T-cell (primary cell): Measurements from ENCODE around the gene ARFGAP2. TPM values are rescaled to one million over a fixed set of nuclear protein-coding genes. Genes with fewer than 3 reads are reported as not detected.
"Not testable (repeated sequence)": the region's sequence is repeated elsewhere in the genome, so short reads cannot be mapped to it uniquely, and the experiment has no call there.

Experiments used
- ATAC-seq, 4 experiments: fragments of 200-7000 bp in 3 of 4; fragments of 150-1000 bp in 1 of 4; cut with Tn5 transposase; replicated peaks in 1 of 4; 1 replicate in 3 of 4; 2 replicates in 1 of 4; pipeline ENCODE4 v1.10.0; 2021; ENCODE audit warnings: moderate library complexity in 3 of 4, mild to moderate bottlenecking in 2 of 4, moderate number of reproducible peaks in 1 of 4
- CTCF ChIA-PET, 2 donors: fragments of 300-600 bp; sonication (Branson Sonifier 250); formaldehyde crosslinking; loops; one replicate each; lab custom pipeline; 2022; ENCODE audit warnings: antibody characterized with exemption in 2 of 2; lab: Charles Lee
- POLR2A ChIA-PET, 2 donors: fragments of 300-600 bp; sonication (Branson Sonifier 250); formaldehyde crosslinking; loops; one replicate each; lab custom pipeline; 2022; ENCODE audit warnings: antibody characterized with exemption in 2 of 2; lab: Charles Lee
- DNase-seq, 35 experiments: peaks; one replicate each; pipeline versions ENCODE4 v3.0.0 to v3.0.0-alpha.2; 2013 to 2023
- H3K27ac ChIP-seq: one replicate; pipeline ENCODE4 v1.5.1; 2013; ENCODE audit warnings: low read length
- H3K27me3 ChIP-seq, 2 experiments: replicated peaks in 1 of 2; 1 replicate in 1 of 2; 2 replicates in 1 of 2; pipeline versions ENCODE4 v1.6.1 to v1.7.0; 2013; ENCODE audit warnings: low read length in 1 of 2, mixed read lengths in 1 of 2; ENCODE audit not compliant: control insufficient read depth in 2 of 2, insufficient read depth in 2 of 2; ENCODE audit errors: extremely low read depth in 1 of 2
- H3K36me3 ChIP-seq, 2 donors: 1 replicate in 1 of 2; 2 replicates in 1 of 2; pipeline versions ENCODE4 v1.6.1 to v1.7.0; 2013; ENCODE audit warnings: low read length in 1 of 2; ENCODE audit not compliant: control insufficient read depth in 2 of 2, insufficient read depth in 1 of 2; ENCODE audit errors: extremely low read depth in 1 of 2
- H3K4me1 ChIP-seq, 2 experiments: 1 replicate in 1 of 2; 2 replicates in 1 of 2; pipeline versions ENCODE4 v1.6.1 to v1.7.0; 2013; ENCODE audit warnings: low read length in 2 of 2, mixed read lengths in 1 of 2; ENCODE audit not compliant: insufficient read depth in 2 of 2, control insufficient read depth in 1 of 2; ENCODE audit errors: extremely low read depth in 1 of 2
- H3K4me3 ChIP-seq, 2 donors: 1 replicate in 1 of 2; 2 replicates in 1 of 2; pipeline versions ENCODE4 v1.5.1 to v1.7.0; 2013; ENCODE audit warnings: mild to moderate bottlenecking in 2 of 2, low read length in 1 of 2, moderate library complexity in 1 of 2; ENCODE audit not compliant: control insufficient read depth in 1 of 2; ENCODE audit errors: extremely low read depth in 1 of 2
- H3K9me3 ChIP-seq: 2 replicates; pipeline ENCODE4 v1.7.0; 2013
- H3K27ac Mint-ChIP-seq, 2 donors: one replicate each; pipeline ENCODE4 v1.8.0; 2020 to 2021; ENCODE audit warnings: mild to moderate bottlenecking in 2 of 2, mixed read lengths in 2 of 2
- H3K27me3 Mint-ChIP-seq, 2 donors: one replicate each; pipeline ENCODE4 v1.8.0; 2021 to 2022; ENCODE audit warnings: mixed read lengths in 2 of 2
- H3K36me3 Mint-ChIP-seq: one replicate; pipeline ENCODE4 v1.8.0; 2021; ENCODE audit warnings: mixed read lengths
- H3K4me1 Mint-ChIP-seq, 3 donors: one replicate each; pipeline ENCODE4 v1.8.0; 2020 to 2022; ENCODE audit warnings: mixed read lengths in 3 of 3, mild to moderate bottlenecking in 1 of 3
- H3K4me3 Mint-ChIP-seq, 3 donors: one replicate each; pipeline ENCODE4 v1.8.0; 2020 to 2022; ENCODE audit warnings: mild to moderate bottlenecking in 3 of 3, mixed read lengths in 3 of 3, moderate library complexity in 3 of 3
- H3K9me3 Mint-ChIP-seq, 3 donors: one replicate each; pipeline ENCODE4 v1.8.0; 2020 to 2022; ENCODE audit warnings: mixed read lengths in 3 of 3
- WGBS: methylation state at CpG from one replicate; pipeline ENCODE4 v1.1.5; 2013; ENCODE audit warnings: missing lambda C conversion rate; ENCODE audit not compliant: insufficient coverage; 5-methylcytosine and 5-hydroxymethylcytosine counted together
- total RNA-seq, 35 experiments: library from RNA in 6 of 35; stranded (reverse) in 6 of 35; fragments of 120-200 nt in 1 of 35; gene quantifications; one replicate each; pipeline versions ENCODE4 v1.2.1 to v1.2.4 and lab custom pipeline; 2013 to 2026

ARFGAP2 gene
- total RNA-seq, 5 donors from 2014 or later (not counting 1 experiment from before 2014, with no cell fraction given) = 145 to 188 (median 160) TPM

GRCh38 chr11:47215366-47215910 lies 38.8 kb upstream of the ARFGAP2 start:
- Histone ChIP-seq H3K27me3 (no peaks in the 10 kb centered on the region), H3K4me1 (peaks cover 14 to 36% of the 10 kb centered on the region in 2 experiments), H3K9me3 (no peaks in the 10 kb centered on the region), H3K36me3 (peaks cover 0 to 13% of the 10 kb centered on the region in 2 donors), H3K27ac (peak overlapping the region; percentile 87), H3K4me3 (peak overlapping the region; percentile 62 to 82)
- ATAC-seq (peak in 2 of 4 experiments; percentile 46 to 51), DNase-seq (peak in 1 of 35 experiments; percentile 52)
- Mint-ChIP-seq H3K27ac (peak overlapping the region; percentile 98), H3K4me3 (peak overlapping the region; percentile 88 to 98 (median 97)), H3K36me3 (peaks cover 24% of the 10 kb centered on the region), H3K27me3 (no peaks in the 10 kb centered on the region), H3K9me3 (no peaks in the 10 kb centered on the region), H3K4me1 (peaks cover 40 to 44% (median 42%) of the 10 kb centered on the region in 3 donors)
- POLR2A ChIA-PET = interaction anchor here (0.5 to 2.4 kb wide), 14 partner anchors 14 to 349 kb away, joined by 3 to 10 read pairs (median 4); partner anchors contain the start of gene ACP2 (in 2 of the 2)
- CTCF ChIA-PET = interaction anchor here (0.5 to 1.9 kb wide), 13 partner anchors 19 to 1367 kb away, joined by 3 to 11 read pairs (median 4); partner anchors contain the start of gene ACP2 (in 1 of the 2)
- 0% methylated on average over 7 of the region's 15 CpGs for WGBS

DNA sequence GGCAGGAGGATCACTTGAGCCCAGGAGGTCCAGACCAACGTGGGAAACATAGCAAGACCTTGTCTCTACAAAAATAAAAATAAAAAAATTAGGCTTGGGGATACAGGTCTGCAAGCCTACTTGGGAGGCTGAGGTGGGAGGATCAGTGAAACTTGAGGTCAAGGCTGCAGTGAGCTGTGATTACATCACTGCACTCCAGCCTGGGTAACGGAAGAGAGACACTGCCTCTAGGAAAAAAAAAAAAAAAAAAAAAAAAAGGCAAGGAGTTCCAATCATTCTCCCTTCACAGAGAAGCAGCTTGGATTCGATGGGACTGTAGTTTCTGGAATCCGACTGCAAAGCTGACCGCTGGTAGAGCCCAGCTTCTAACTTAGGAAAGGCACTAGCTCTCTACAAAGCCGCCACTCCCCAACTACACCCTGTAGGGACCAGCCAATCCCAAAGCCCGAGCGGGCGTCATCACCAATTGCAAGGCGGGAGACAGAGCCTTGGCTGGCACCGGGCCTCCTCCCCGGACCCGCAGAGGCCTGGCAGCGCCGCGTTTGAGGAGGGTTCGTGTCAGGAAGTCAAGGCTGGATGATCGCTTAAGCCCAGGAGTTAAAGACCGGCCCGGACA lies 37.4 kb upstream of the ARFGAP2 start:
- Histone ChIP-seq H3K36me3 (peaks cover 0 to 7% of the 10 kb centered on the region in 2 donors), H3K4me1 (peaks cover 14 to 36% of the 10 kb centered on the region in 2 experiments), H3K4me3 (peak overlapping the region; percentile 62 to 82), H3K27ac (peak overlapping the region; percentile 87), H3K27me3 (no peaks in the 10 kb centered on the region), H3K9me3 (no peaks in the 10 kb centered on the region)
- Mint-ChIP-seq H3K9me3 (no peaks in the 10 kb centered on the region), H3K4me1 (peaks cover 35 to 38% (median 37%) of the 10 kb centered on the region in 3 donors), H3K4me3 (peak overlapping the region; percentile 88 to 98 (median 97)), H3K36me3 (peaks cover 15% of the 10 kb centered on the region), H3K27ac (peak overlapping the region; percentile 99 to 100), H3K27me3 (no peaks in the 10 kb centered on the region)
- ATAC-seq (peak; percentile 75 to 81 (median 78)), DNase-seq (peak; percentile 62 to 87 (median 77))
- ChIA-PET POLR2A (interaction anchor here (0.5 to 2.4 kb wide), 10 partner anchors 9 to 355 kb away, joined by 3 to 10 read pairs (median 4); partner anchors contain the start of gene ACP2 (in 1 of the 2)), CTCF (interaction anchor here (0.6 to 1.9 kb wide), 10 partner anchors 20 to 1087 kb away, joined by 3 to 11 read pairs (median 5); no protein-coding TSS in a partner anchor)
- 13% methylated on average over 14 of the region's 20 CpGs for WGBS

DNA sequence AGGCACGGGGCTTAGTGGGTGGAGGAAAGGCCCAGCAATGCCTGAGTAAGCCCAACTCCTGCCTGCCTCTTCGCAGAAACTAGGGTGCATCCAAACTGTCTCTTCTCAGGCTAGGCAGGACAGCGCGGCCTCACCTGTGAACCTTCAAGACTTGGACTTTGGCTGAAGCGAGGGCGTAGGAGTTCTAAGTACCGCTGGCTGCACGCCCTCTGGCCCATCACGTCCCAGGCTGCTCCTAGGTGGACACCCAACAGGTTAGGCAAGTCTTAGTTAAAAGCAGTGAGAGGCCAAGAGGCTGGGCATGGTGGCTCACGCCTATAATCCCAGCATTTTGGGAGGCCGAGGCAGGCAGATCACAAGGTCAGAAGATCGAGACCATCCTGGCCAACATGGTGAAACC lies 36.3 kb upstream of the ARFGAP2 start:
- ATAC-seq (no peak), DNase-seq (no peak)
- H3K4me3 Mint-ChIP-seq = no peak overlapping the region
- POLR2A ChIA-PET = no interaction called here
- Histone ChIP-seq H3K4me1 (peaks cover 14 to 36% of the 10 kb centered on the region in 2 experiments), H3K27me3 (no peaks in the 10 kb centered on the region), H3K36me3 (peaks cover 0 to under 1% of the 10 kb centered on the region in 2 donors), H3K9me3 (no peaks in the 10 kb centered on the region), H3K27ac (no peak overlapping the region), H3K4me3 (no peak overlapping the region)
- no peak overlapping the region for H3K27ac Mint-ChIP-seq
- CTCF ChIA-PET = no interaction called here
- H3K4me1 Mint-ChIP-seq = peaks cover 28 to 30% (median 29%) of the 10 kb centered on the region in 3 donors
- no peaks in the 10 kb centered on the region for H3K9me3 Mint-ChIP-seq
- no peaks in the 10 kb centered on the region for H3K27me3 Mint-ChIP-seq
- H3K36me3 Mint-ChIP-seq = peaks cover 9% of the 10 kb centered on the region
- 100% methylated on average over 8 of the region's 12 CpGs for WGBS

- H3K9me3 ChIP-seq = no peaks in the 10 kb centered on the region
- ChIA-PET CTCF (no interaction called here), POLR2A (no interaction called here)
- Mint-ChIP-seq H3K36me3 (no peaks in the 10 kb centered on the region), H3K9me3 (no peaks in the 10 kb centered on the region), H3K27ac (no peak overlapping the region), H3K4me3 (no peak overlapping the region), H3K4me1 (peaks cover 0 to 1% (median 0%) of the 10 kb centered on the region in 3 donors), H3K27me3 (no peaks in the 10 kb centered on the region)
- peaks cover 0 to 3% of the 10 kb centered on the region in 2 experiments for H3K27me3 ChIP-seq
- no peak overlapping the region for H3K27ac ChIP-seq
- H3K4me1 ChIP-seq = peaks cover 0 to 4% of the 10 kb centered on the region in 2 experiments
- no peak for DNase-seq
- ATAC-seq = no peak
- 100% methylated on average over 4 of the region's 5 CpGs for WGBS
- H3K4me3 ChIP-seq = no peak overlapping the region
- H3K36me3 ChIP-seq = no peaks in the 10 kb centered on the region
These were observed 31.9 kb upstream of the ARFGAP2 start for GRCh38 chr11:47208628-47209027.

DNA sequence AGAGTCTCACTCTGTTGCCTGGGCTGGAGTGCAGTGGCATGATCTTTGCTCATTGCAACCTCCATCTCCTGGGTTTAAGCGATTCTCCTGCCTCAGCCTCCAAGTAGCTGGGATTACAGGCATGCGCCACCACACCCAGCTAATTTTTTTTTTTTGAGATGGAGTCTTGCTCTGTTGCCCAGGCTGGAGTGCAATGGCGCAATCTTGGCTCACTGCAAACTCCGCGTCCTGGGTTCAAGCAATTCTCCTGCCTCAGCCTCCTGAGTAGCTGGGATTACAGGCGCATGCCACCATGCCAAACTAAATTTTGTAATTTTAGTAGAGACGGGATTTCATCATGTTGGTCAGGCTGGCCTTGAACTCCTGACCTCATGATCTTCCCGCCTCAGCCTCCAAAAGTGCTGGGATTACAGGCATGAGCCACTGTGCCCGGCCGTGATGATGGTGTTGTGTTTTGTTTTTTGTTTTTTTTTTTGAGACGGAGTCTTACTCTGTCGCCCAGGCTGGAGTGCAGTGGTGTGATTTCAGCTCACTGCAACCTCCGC lies 31.4 kb upstream of the ARFGAP2 start:
- H3K4me1 Mint-ChIP-seq, H3K27ac Mint-ChIP-seq, H3K4me3 ChIP-seq, H3K27me3 Mint-ChIP-seq, H3K36me3 Mint-ChIP-seq, H3K36me3 ChIP-seq, H3K27ac ChIP-seq, H3K9me3 Mint-ChIP-seq, H3K27me3 ChIP-seq, H3K9me3 ChIP-seq, DNase-seq, H3K4me3 Mint-ChIP-seq, ATAC-seq, H3K4me1 ChIP-seq: not testable (repeated sequence)
- WGBS = 92% methylated on average over 5 of the region's 13 CpGs
- ChIA-PET POLR2A (interaction anchor here in 1 of 2 donors (0.6 kb wide), 1 partner anchor 501 kb away, joined by 3 read pairs; no protein-coding TSS in a partner anchor), CTCF (interaction anchor here in 1 of 2 donors (1.6 kb wide), 1 partner anchor 51 kb away, joined by 4 read pairs; no protein-coding TSS in a partner anchor)

GRCh38 chr11:47207459-47207858 lies 30.8 kb upstream of the ARFGAP2 start:
- no peak overlapping the region for H3K4me3 Mint-ChIP-seq
- DNase-seq (no peak), ATAC-seq (no peak)
- no peaks in the 10 kb centered on the region for H3K36me3 Mint-ChIP-seq
- no peaks in the 10 kb centered on the region for H3K4me1 Mint-ChIP-seq
- Histone ChIP-seq H3K4me1 (no peaks in the 10 kb centered on the region), H3K4me3 (no peak overlapping the region), H3K27me3 (peaks cover 0 to 3% of the 10 kb centered on the region in 2 experiments), H3K27ac (no peak overlapping the region), H3K9me3 (no peaks in the 10 kb centered on the region), H3K36me3 (no peaks in the 10 kb centered on the region)
- no peaks in the 10 kb centered on the region for H3K9me3 Mint-ChIP-seq
- no peak overlapping the region for H3K27ac Mint-ChIP-seq
- CTCF ChIA-PET = interaction anchor here (0.6 to 1.6 kb wide), 3 partner anchors 26 to 286 kb away, joined by 3 to 4 read pairs (median 4); no protein-coding TSS in a partner anchor
- 96% methylated on average over 4 of the region's 6 CpGs for WGBS
- H3K27me3 Mint-ChIP-seq = no peaks in the 10 kb centered on the region
- POLR2A ChIA-PET = interaction anchor here in 1 of 2 donors (0.6 kb wide), 1 partner anchor 501 kb away, joined by 3 read pairs; no protein-coding TSS in a partner anchor
